Measurements from ENCODE around the gene DNAJC18. TPM values are rescaled to one million over a fixed set of nuclear protein-coding genes. Genes with fewer than 3 reads are reported as not detected.

The DNAJC18 gene
- total and polyA plus RNA-seq, 2 of the 8 experiments (the other 6 are each of a cell fraction or from before 2014, with no cell fraction given): 7.8 to 29.2 TPM

GRCh38 chr5:139407517-139407916 lies 31.8 kb downstream of the DNAJC18 start:
- no peak overlapping the region for H2AFZ ChIP-seq (ENCODE audit: low read length)
- no peak overlapping the region for H2BK12ac ChIP-seq (ENCODE audit: low read depth, low read length)
- H4K91ac ChIP-seq (replicated peaks; ENCODE audit: insufficient read length, low read length): no peak overlapping the region
- H3K4me3 ChIP-seq (ENCODE audit: extremely low read depth in 1 of 4, insufficient read depth in 2 of 4, low read depth in 3 of 4, low read length in 4 of 4): no peak overlapping the region
- H3K18ac ChIP-seq (ENCODE audit: extremely low read depth, low read length): no peak overlapping the region
- no peak overlapping the region for H2AK5ac ChIP-seq (ENCODE audit: low read depth, low read length)
- FAIRE-seq (no peak), DNase-seq (ENCODE audit: low read depth in 1 of 2, low spot score in 2 of 2) (no peak)
- H3K27ac ChIP-seq (ENCODE audit: low read depth, low read length): no peak overlapping the region
- H3K36me3 ChIP-seq (ENCODE audit: control insufficient read depth in 2 of 4, insufficient read depth in 4 of 4, low read length in 3 of 4): no peaks in the 10 kb centered on the region
- no peaks in the 10 kb centered on the region for H3K9me3 ChIP-seq (ENCODE audit: insufficient read depth in 2 of 2, low read depth in 1 of 2, low read length in 1 of 2)
- peaks cover 0 to 1% of the 10 kb centered on the region in 2 experiments for H4K20me1 ChIP-seq (replicated peaks in 1 of 2; ENCODE audit: control insufficient read depth in 1 of 2, insufficient read depth in 2 of 2, low read length in 2 of 2)
- H3K56ac ChIP-seq (replicated peaks; ENCODE audit: insufficient read length, low read depth, low read length): no peak overlapping the region
- H4K5ac ChIP-seq (ENCODE audit: insufficient read length, low read depth, low read length): no peak overlapping the region
- ChIA-PET CTCF (ENCODE audit: partially characterized antibody) (interaction anchor here (0.6 to 8.2 kb wide), 10 partner anchors 12 to 370 kb away, joined by 3 to 69 read pairs (median 4); partner anchors contain the start of gene DNAJC18), POLR2A (ENCODE audit: partially characterized antibody) (interaction anchor here (1.3 to 1.7 kb wide), 4 partner anchors 9 to 33 kb away, joined by 3 to 4 read pairs (median 4); no protein-coding TSS in a partner anchor)
- no peaks in the 10 kb centered on the region for H3K79me1 ChIP-seq (ENCODE audit: low read depth, low read length)
- H3K4me2 ChIP-seq (ENCODE audit: insufficient read depth in 1 of 2, low read depth in 2 of 2, low read length in 2 of 2): no peak overlapping the region
- no peak overlapping the region for H3K4ac ChIP-seq (replicated peaks; ENCODE audit: insufficient read length, low read depth, low read length)
- no peak overlapping the region for H2BK20ac ChIP-seq (ENCODE audit: low read length)
- H3K23ac ChIP-seq (ENCODE audit: insufficient read length): no peak overlapping the region
- peaks cover 0 to 8% (median 4%) of the 10 kb centered on the region in 4 experiments; a peak in 6 of 7 replicates for H3K4me1 ChIP-seq (replicated peaks in 1 of 4; ENCODE audit: control insufficient read depth in 3 of 4, insufficient read depth in 4 of 4, low read length in 3 of 4)
- H2BK5ac ChIP-seq (ENCODE audit: low read depth, low read length): no peak overlapping the region
- peaks cover 4% of the 10 kb centered on the region; the same call in 1 of the 2 replicates for H3K23me2 ChIP-seq (ENCODE audit: low read depth, low read length)
- no peak overlapping the region for H3K9ac ChIP-seq (replicated peaks in 1 of 4; ENCODE audit: extremely low read depth in 1 of 4, low read depth in 3 of 4, low read length in 3 of 4)
- H3K27me3 ChIP-seq (replicated peaks in 1 of 4; ENCODE audit: control insufficient read depth in 3 of 4, extremely low read depth in 1 of 4, insufficient read depth in 3 of 4, low read length in 3 of 4): 0 out of 7 replicates have a peak, but pooled peaks cover 0 to 4% (median 0%) of the 10 kb centered on the region in 4 experiments
- no peak overlapping the region for H2BK15ac ChIP-seq (ENCODE audit: low read length)
- H2BK120ac ChIP-seq (replicated peaks; ENCODE audit: low read depth, low read length): no peak overlapping the region
- no peaks in the 10 kb centered on the region; a peak in 2 of 4 replicates for H3K79me2 ChIP-seq (ENCODE audit: control insufficient read depth in 1 of 2, insufficient read depth in 2 of 2, low read length in 2 of 2)
- no peak overlapping the region for H4K8ac ChIP-seq (ENCODE audit: extremely low read depth, insufficient read depth, low read length)
- H3K14ac ChIP-seq (ENCODE audit: insufficient read length): no peak overlapping the region
- TF ChIP-seq RNF2 (IDR thresholded peaks at IDR 0.05; ENCODE audit: borderline replicate concordance, low read depth, low read length, missing control alignments, poor library complexity, severe bottlenecking): no peak
- TF ChIP-seq NANOG (IDR thresholded peaks at IDR 0.05; ENCODE audit: insufficient read depth, low read depth, low read length, poor library complexity, severe bottlenecking): no peak
- no peak for TF ChIP-seq POLR2AphosphoS5 (IDR thresholded peaks at IDR 0.05; ENCODE audit: low read depth, low read length)
- TF ChIP-seq YY1 (IDR thresholded peaks at IDR 0.05; ENCODE audit: low read depth, low read length): no peak
- no peak for TF ChIP-seq SUZ12 (IDR thresholded peaks at IDR 0.05; ENCODE audit: low read length)
- TF ChIP-seq KDM1A (IDR thresholded peaks at IDR 0.05; ENCODE audit: borderline replicate concordance, low read length): no peak
- TF ChIP-seq SIRT6 (IDR thresholded peaks at IDR 0.05; ENCODE audit: low read length): no peak
- TF ChIP-seq ASH2L (IDR thresholded peaks at IDR 0.05; ENCODE audit: low read length): no peak
- TF ChIP-seq ATF3 (IDR thresholded peaks at IDR 0.05; ENCODE audit: insufficient read depth, low read depth, low read length): no peak
- TF ChIP-seq GTF2F1 (IDR thresholded peaks at IDR 0.05; ENCODE audit: borderline replicate concordance, low read depth, low read length): no peak
- TF ChIP-seq ATF2 (IDR thresholded peaks at IDR 0.05; ENCODE audit: low read length): no peak
- TF ChIP-seq ZNF274 (IDR thresholded peaks at IDR 0.05; ENCODE audit: borderline replicate concordance, extremely low read depth, low read length): no peak
